Sigmoid colon (tissue), 7 donors: ENCODE data around the gene TIMM21. TPM values are rescaled to one million over a fixed set of nuclear protein-coding genes. Genes with fewer than 3 reads are reported as not detected.

Experiments
- DNase-seq: peaks from one replicate; pipeline ENCODE4 v3.0.0-alpha.2; 2019
- H3K27ac ChIP-seq, 4 donors: fragments of 200-600 bp; sonication (generic); one replicate each; pipeline ENCODE4 v1.5.1; 2016 to 2019; ENCODE audit warnings: mild to moderate bottlenecking in 1 of 4
- H3K27me3 ChIP-seq, 3 donors: fragments of 200-600 bp; sonication (generic); one replicate each; pipeline ENCODE4 v1.5.1; 2019; ENCODE audit warnings: mild to moderate bottlenecking in 1 of 3
- H3K36me3 ChIP-seq, 4 donors: fragments of 200-600 bp; sonication (generic); one replicate each; pipeline ENCODE4 v1.5.1; 2016 to 2019
- H3K4me1 ChIP-seq, 4 donors: fragments of 200-600 bp; sonication (generic); one replicate each; pipeline ENCODE4 v1.5.1; 2017 to 2019
- H3K4me3 ChIP-seq, 4 donors: fragments of 200-600 bp; sonication (generic); one replicate each; pipeline ENCODE4 v1.5.1; 2017 to 2019; ENCODE audit warnings: mild to moderate bottlenecking in 2 of 4, moderate library complexity in 1 of 4
- H3K9me3 ChIP-seq, 4 donors: fragments of 200-600 bp in 3 of 4; sonication (generic) in 3 of 4; one replicate each; pipeline versions ENCODE4 v1.5.1 to v1.6.1; 2013 to 2019
- EP300 ChIP-seq, 4 donors: sonication (generic); formaldehyde crosslinking; IDR thresholded peaks; one replicate each; pipeline ENCODE4 v1.6.1; 2017; ENCODE audit warnings: antibody characterized with exemption in 4 of 4
- POLR2A ChIP-seq, 2 donors: fragments of 450-650 bp; IDR thresholded peaks; one replicate each; pipeline ENCODE4 v1.6.1; 2016; ENCODE audit warnings: antibody characterized with exemption in 2 of 2, mild to moderate bottlenecking in 2 of 2, moderate library complexity in 2 of 2
- POLR2AphosphoS5 ChIP-seq, 4 donors: sonication (generic); formaldehyde crosslinking; IDR thresholded peaks; one replicate each; pipeline ENCODE4 v1.6.1; 2017; ENCODE audit warnings: antibody characterized with exemption in 4 of 4
- WGBS, 2 donors: extraction: QIAGEN DNeasy Blood & Tissue Kit; methylation state at CpG; one replicate each; pipeline ENCODE4 v1.1.7; 2013; 5-methylcytosine and 5-hydroxymethylcytosine counted together
- intact Hi-C: fragments of 100-400 bp; cut with DNase I; formaldehyde crosslinking; loops from one replicate; pipeline ENCODE4 v1.15.1; 2023
- polyA plus RNA-seq, 3 donors: library from polyadenylated mRNA; stranded (reverse); fragments of 200-250 nt; gene quantifications; one replicate each; pipeline ENCODE4 v1.2.3, GENCODE V29; 2013
- total RNA-seq, 4 donors: library from RNA; depleted of rRNA; stranded (reverse); fragments of >200 nt; gene quantifications; one replicate each; pipeline ENCODE4 v1.1.0, GENCODE V29; 2016
- TF ChIP-seq, protein P1 (sequence below), 4 experiments: fragments of 450-650 bp in 3 of 4; fragments of 200-600 bp in 1 of 4; IDR thresholded peaks; one replicate each; pipeline ENCODE4 v1.5.1; 2016 to 2019; ENCODE audit warnings: antibody characterized with exemption in 4 of 4, mild to moderate bottlenecking in 3 of 4, moderate library complexity in 2 of 4
- donor health status: healthy with polysubstance abuse.
- donor health status: Bipolar disorder and iron deficiency.
- donor health status: healthy.

TIMM21 gene
- total and polyA plus RNA-seq, 7 donors = 9.0 to 65.3 (median 42.4) TPM

DNA sequence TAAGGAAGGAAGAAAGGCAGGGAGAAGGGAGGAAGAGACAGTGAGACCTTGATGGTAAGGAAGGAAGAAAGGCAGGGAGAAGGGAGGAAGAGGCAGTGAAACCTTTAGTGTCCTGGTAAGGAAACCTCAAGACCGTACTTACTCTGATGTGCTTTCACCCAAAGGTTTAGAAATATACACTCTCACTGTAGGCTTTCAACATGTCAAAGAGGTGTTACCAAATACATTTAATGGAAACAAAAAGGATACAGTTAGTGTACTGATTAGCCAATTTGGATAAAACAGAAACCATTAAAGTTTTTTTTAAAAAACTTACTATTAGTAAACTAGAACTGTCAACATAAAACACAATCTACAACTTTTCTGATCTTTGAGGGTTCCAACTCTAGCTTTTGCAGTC is 7.7 kb upstream of the TIMM21 start:
- intact Hi-C loops = no loop called here
- H3K4me1 ChIP-seq = no peaks in the 10 kb centered on the region

GRCh38 chr18:74141667-74142066 is 6.7 kb upstream of the TIMM21 start:
- Histone ChIP-seq H3K36me3 (no peaks in the 10 kb centered on the region), H3K27me3 (no peaks in the 10 kb centered on the region), H3K4me1 (peaks cover 0 to under 1% (median under 1%) of the 10 kb centered on the region in 4 donors), H3K27ac (no peak overlapping the region), H3K4me3 (no peak overlapping the region), H3K9me3 (no peaks in the 10 kb centered on the region)
- DNase-seq = no peak
- 94 to 96% methylated on average over 2 of the region's 2 CpGs for WGBS, 2 donors
- TF ChIP-seq EP300 (IDR thresholded peaks at IDR 0.05) (no peak), POLR2AphosphoS5 (IDR thresholded peaks at IDR 0.05) (no peak)
- TF ChIP-seq, protein P1, sequence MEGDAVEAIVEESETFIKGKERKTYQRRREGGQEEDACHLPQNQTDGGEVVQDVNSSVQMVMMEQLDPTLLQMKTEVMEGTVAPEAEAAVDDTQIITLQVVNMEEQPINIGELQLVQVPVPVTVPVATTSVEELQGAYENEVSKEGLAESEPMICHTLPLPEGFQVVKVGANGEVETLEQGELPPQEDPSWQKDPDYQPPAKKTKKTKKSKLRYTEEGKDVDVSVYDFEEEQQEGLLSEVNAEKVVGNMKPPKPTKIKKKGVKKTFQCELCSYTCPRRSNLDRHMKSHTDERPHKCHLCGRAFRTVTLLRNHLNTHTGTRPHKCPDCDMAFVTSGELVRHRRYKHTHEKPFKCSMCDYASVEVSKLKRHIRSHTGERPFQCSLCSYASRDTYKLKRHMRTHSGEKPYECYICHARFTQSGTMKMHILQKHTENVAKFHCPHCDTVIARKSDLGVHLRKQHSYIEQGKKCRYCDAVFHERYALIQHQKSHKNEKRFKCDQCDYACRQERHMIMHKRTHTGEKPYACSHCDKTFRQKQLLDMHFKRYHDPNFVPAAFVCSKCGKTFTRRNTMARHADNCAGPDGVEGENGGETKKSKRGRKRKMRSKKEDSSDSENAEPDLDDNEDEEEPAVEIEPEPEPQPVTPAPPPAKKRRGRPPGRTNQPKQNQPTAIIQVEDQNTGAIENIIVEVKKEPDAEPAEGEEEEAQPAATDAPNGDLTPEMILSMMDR (IDR thresholded peaks at IDR 0.05) = no peak
- intact Hi-C loops = no loop called here

More for the DNA sequence above, 7.7 kb upstream of the TIMM21 start:
- Histone ChIP-seq H3K4me3 (no peak overlapping the region), H3K27ac (no peak overlapping the region), H3K9me3 (no peaks in the 10 kb centered on the region), H3K36me3 (no peaks in the 10 kb centered on the region), H3K27me3 (no peaks in the 10 kb centered on the region)
- no peak for DNase-seq
- TF ChIP-seq, protein P1 (IDR thresholded peaks at IDR 0.05) = no peak
- TF ChIP-seq EP300 (IDR thresholded peaks at IDR 0.05) (no peak), POLR2A (IDR thresholded peaks at IDR 0.05) (no peak), POLR2AphosphoS5 (IDR thresholded peaks at IDR 0.05) (no peak)
- WGBS, 2 donors = 77 to 82% methylated on average over 1 of the region's 1 CpG

DNA sequence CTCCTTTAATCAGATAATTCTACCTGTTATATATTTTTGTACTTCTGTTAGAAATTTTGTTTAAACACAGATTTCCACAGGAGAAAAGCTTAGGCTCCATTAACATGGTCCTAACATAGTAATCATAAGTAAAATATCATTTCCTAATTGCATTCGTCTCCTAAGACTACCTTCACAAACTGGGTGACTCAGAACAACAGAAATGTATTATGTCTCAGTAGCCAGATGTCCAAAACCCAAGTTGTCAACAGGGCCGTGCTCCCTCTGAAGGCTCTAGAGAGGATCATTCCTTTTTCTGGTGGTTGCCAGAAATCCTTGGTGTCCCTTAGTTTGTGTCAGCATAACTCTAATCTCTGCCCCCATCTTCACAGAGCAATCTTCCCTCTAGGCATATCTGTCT is 6.1 kb upstream of the TIMM21 start:
- Histone ChIP-seq H3K4me1 (peaks cover 0 to 7% (median 5%) of the 10 kb centered on the region in 4 donors), H3K27me3 (no peaks in the 10 kb centered on the region), H3K27ac (no peak overlapping the region), H3K36me3 (no peaks in the 10 kb centered on the region), H3K9me3 (no peaks in the 10 kb centered on the region), H3K4me3 (no peak overlapping the region)
- intact Hi-C loops = no loop called here
- no peak for DNase-seq
- TF ChIP-seq POLR2AphosphoS5 (IDR thresholded peaks at IDR 0.05) (no peak), EP300 (IDR thresholded peaks at IDR 0.05) (no peak), POLR2A (IDR thresholded peaks at IDR 0.05) (no peak)
- TF ChIP-seq, protein P1 (IDR thresholded peaks at IDR 0.05) = no peak
- 70 to 82% methylated on average over 2 of the region's 2 CpGs for WGBS, 2 donors

DNA sequence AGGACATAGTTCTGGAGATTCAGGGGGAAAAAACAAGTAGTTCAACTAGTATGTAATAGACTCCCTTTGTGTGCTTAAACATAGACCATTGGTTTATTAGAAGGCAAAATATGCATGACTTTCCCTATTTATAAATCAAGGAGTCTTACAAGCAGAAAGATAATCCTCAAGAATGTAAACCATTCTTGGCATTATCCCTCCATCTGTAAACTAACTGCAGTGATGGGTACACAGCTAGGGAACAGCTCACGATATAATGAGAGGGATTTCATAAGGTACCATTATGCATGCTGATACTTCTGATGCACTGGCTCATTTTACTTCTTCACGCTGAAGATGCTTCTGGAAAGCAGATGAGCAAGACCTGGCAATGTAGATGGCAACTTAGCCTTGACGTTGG is 1.6 kb upstream of the TIMM21 start:
- Histone ChIP-seq H3K36me3 (peaks cover 0 to 11% (median 0%) of the 10 kb centered on the region in 4 donors), H3K27ac (peak overlapping the region in 3 of 4 donors; percentile 90 to 99 (median 96)), H3K9me3 (no peaks in the 10 kb centered on the region), H3K27me3 (no peaks in the 10 kb centered on the region), H3K4me3 (peak overlapping the region in 2 of 4 donors; percentile 61 to 71), H3K4me1 (peaks cover 0 to 37% (median 35%) of the 10 kb centered on the region in 4 donors)
- WGBS, 2 donors = 33 to 48% methylated on average over 3 of the region's 3 CpGs
- DNase-seq = no peak
- TF ChIP-seq POLR2AphosphoS5 (IDR thresholded peaks at IDR 0.05) (no peak), EP300 (IDR thresholded peaks at IDR 0.05) (no peak), POLR2A (IDR thresholded peaks at IDR 0.05) (no peak)
- TF ChIP-seq, protein P1 (IDR thresholded peaks at IDR 0.05) = no peak
- intact Hi-C loops = no loop called here

DNA sequence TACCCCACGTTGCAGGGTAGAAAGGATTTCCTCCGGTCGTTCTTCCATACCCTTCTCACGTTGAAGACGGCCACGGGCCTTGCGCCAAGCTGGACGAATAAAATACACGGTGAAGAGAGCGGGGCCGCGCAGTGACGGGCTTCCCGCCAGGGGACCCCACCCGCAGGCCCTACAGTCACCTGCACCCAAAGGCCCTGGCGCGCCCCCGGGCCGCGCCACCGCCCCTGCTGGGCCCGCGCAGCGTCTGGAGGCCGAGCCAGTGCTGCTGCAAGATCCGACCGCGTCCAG is 888 bp upstream of the TIMM21 start:
- no peak for DNase-seq
- peak overlapping the region; percentile 61 to 86 (median 70) for H3K4me3 ChIP-seq
- H3K4me1 ChIP-seq = peaks cover 0 to 43% (median 40%) of the 10 kb centered on the region in 4 donors
- no peaks in the 10 kb centered on the region for H3K9me3 ChIP-seq
- H3K27ac ChIP-seq = peak overlapping the region; percentile 90 to 99 (median 96)
- peaks cover 0 to 11% (median 0%) of the 10 kb centered on the region in 4 donors for H3K36me3 ChIP-seq
- no peak for TF ChIP-seq EP300 (IDR thresholded peaks at IDR 0.05)
- TF ChIP-seq POLR2A (IDR thresholded peaks at IDR 0.05) = no peak
- TF ChIP-seq POLR2AphosphoS5 (IDR thresholded peaks at IDR 0.05) = no peak
- TF ChIP-seq, protein P1 (IDR thresholded peaks at IDR 0.05) = peak in 1 of 4 experiments; percentile 7
- 1% methylated on average over 28 of the region's 28 CpGs for WGBS, 2 donors
- H3K27me3 ChIP-seq = no peaks in the 10 kb centered on the region
- intact Hi-C loops = no loop called here
